SH-SY5Y (cell line): ENCODE measurements around the gene STRADB.

Source experiments
- GATA2 ChIP-seq: IDR thresholded peaks from 2 replicates; pipeline ENCODE4 v1.6.1; 2011; ENCODE audit warnings: mild to moderate bottlenecking, low read depth, low read length
- GATA3 ChIP-seq: IDR thresholded peaks from 2 replicates; pipeline ENCODE4 v1.6.1; 2011; ENCODE audit warnings: low read depth, mild to moderate bottlenecking, low read length, moderate library complexity

- TF ChIP-seq GATA2 (no peak), GATA3 (no peak)
Measured at GRCh38 chr2:201448061-201448460, 3.5 kb upstream of the STRADB start.
